Neuronal stem cell (in vitro differentiated cells): Measurements from ENCODE around the gene LRRC59.

Experiments
- DNase-seq: peaks from one replicate; pipeline ENCODE4 v3.0.0-alpha.2; 2013; ENCODE audit warnings: low spot score
- H2AFZ ChIP-seq: one replicate; pipeline ENCODE4 v1.6.1; 2013; ENCODE audit warnings: mild to moderate bottlenecking, low read length, inconsistent platforms
- H2AK5ac ChIP-seq: 2 replicates; pipeline ENCODE4 v1.6.1; 2013; ENCODE audit warnings: low read depth, mild to moderate bottlenecking, inconsistent platforms, low read length, moderate library complexity, mixed read lengths
- H2BK120ac ChIP-seq: 2 replicates; pipeline ENCODE4 v1.6.1; 2013; ENCODE audit warnings: low read depth, mild to moderate bottlenecking, inconsistent platforms, low read length, moderate library complexity, mixed read lengths
- H2BK12ac ChIP-seq: one replicate; pipeline ENCODE4 v1.6.1; 2013; ENCODE audit warnings: low read length, inconsistent platforms
- H2BK15ac ChIP-seq: 2 replicates; pipeline ENCODE4 v1.6.1; 2013; ENCODE audit warnings: mild to moderate bottlenecking, low read length, inconsistent platforms, mixed read lengths
- H2BK5ac ChIP-seq: one replicate; pipeline ENCODE4 v1.6.1; 2013; ENCODE audit warnings: inconsistent platforms, mild to moderate bottlenecking, low read length, moderate library complexity
- H3K14ac ChIP-seq: one replicate; pipeline ENCODE4 v1.6.1; 2013; ENCODE audit warnings: low read length, inconsistent platforms
- H3K18ac ChIP-seq: 2 replicates; pipeline ENCODE4 v1.6.1; 2013; ENCODE audit warnings: low read length, inconsistent platforms
- H3K23ac ChIP-seq: 2 replicates; pipeline ENCODE4 v1.6.1; 2013; ENCODE audit warnings: low read depth, mild to moderate bottlenecking, mixed read lengths, low read length, inconsistent platforms; ENCODE audit not compliant: poor library complexity
- H3K27ac ChIP-seq: replicated peaks from 3 replicates; pipeline ENCODE4 v1.5.1; 2013; ENCODE audit warnings: low read length, inconsistent platforms
- H3K27me3 ChIP-seq, 3 experiments: 2 replicates each; pipeline ENCODE4 v1.6.1; 2013; ENCODE audit warnings: low read length in 3 of 3, mild to moderate bottlenecking in 2 of 3, inconsistent platforms in 1 of 3, low read depth in 1 of 3, mixed read lengths in 1 of 3, moderate library complexity in 1 of 3; ENCODE audit not compliant: control insufficient read depth in 3 of 3, insufficient read depth in 3 of 3
- H3K36me3 ChIP-seq, 2 donors: replicated peaks in 1 of 2; 2 replicates each; pipeline ENCODE4 v1.6.1; 2013; ENCODE audit warnings: low read length in 2 of 2; ENCODE audit not compliant: control insufficient read depth in 2 of 2, insufficient read depth in 2 of 2
- H3K4ac ChIP-seq: 2 replicates; pipeline ENCODE4 v1.6.1; 2013; ENCODE audit warnings: inconsistent platforms, mild to moderate bottlenecking, low read length, moderate library complexity
- H3K4me1 ChIP-seq, 2 donors: 1 replicate in 1 of 2; 2 replicates in 1 of 2; pipeline ENCODE4 v1.6.1; 2013; ENCODE audit warnings: low read length in 2 of 2, low read depth in 1 of 2; ENCODE audit not compliant: control insufficient read depth in 2 of 2, insufficient read depth in 1 of 2
- H3K4me2 ChIP-seq: one replicate; pipeline ENCODE4 v1.6.1; 2013; ENCODE audit warnings: mild to moderate bottlenecking, low read length, inconsistent platforms; ENCODE audit not compliant: insufficient read depth, poor library complexity, severe bottlenecking
- H3K4me3 ChIP-seq, 2 donors: 2 replicates each; pipeline ENCODE4 v1.5.1; 2013; ENCODE audit warnings: low read length in 2 of 2, mild to moderate bottlenecking in 2 of 2, inconsistent platforms in 1 of 2, moderate library complexity in 1 of 2
- H3K79me1 ChIP-seq: one replicate; pipeline ENCODE4 v1.6.1; 2013; ENCODE audit warnings: low read depth, mild to moderate bottlenecking, inconsistent platforms, low read length, moderate library complexity
- H3K9ac ChIP-seq: one replicate; pipeline ENCODE4 v1.6.1; 2013; ENCODE audit warnings: mild to moderate bottlenecking, low read depth, low read length, inconsistent platforms; ENCODE audit not compliant: poor library complexity
- H3K9me3 ChIP-seq, 2 donors: replicated peaks in 1 of 2; 2 replicates each; pipeline versions ENCODE3 to v1.6.1; 2013; ENCODE audit warnings: low read length in 2 of 2, mild to moderate bottlenecking in 2 of 2, inconsistent platforms in 1 of 2, low read depth in 1 of 2, mixed read lengths in 1 of 2, moderate library complexity in 1 of 2; ENCODE audit not compliant: control insufficient read depth in 2 of 2, insufficient read depth in 1 of 2
- H4K8ac ChIP-seq: one replicate; pipeline ENCODE4 v1.6.1; 2013; ENCODE audit warnings: low read depth, mild to moderate bottlenecking, inconsistent platforms, low read length, moderate library complexity
- H4K91ac ChIP-seq: one replicate; pipeline ENCODE4 v1.6.1; 2013; ENCODE audit warnings: low read length, low read depth, mild to moderate bottlenecking, inconsistent platforms; ENCODE audit not compliant: poor library complexity
- WGBS, 2 donors: extraction: QIAGEN DNeasy Blood & Tissue Kit; methylation state at CpG; one replicate each; pipeline ENCODE4 v1.1.7; 2013; ENCODE audit warnings: missing lambda C conversion rate in 2 of 2, mixed read lengths in 1 of 2; ENCODE audit not compliant: insufficient read length in 2 of 2, insufficient replicate concordance in 1 of 2; ENCODE audit errors: extremely low coverage in 2 of 2; 5-methylcytosine and 5-hydroxymethylcytosine counted together

LRRC59 gene

GRCh38 chr17:50423553-50424159 lies 26.3 kb upstream of the LRRC59 start:
- no CpG with 5 or more reads among the region's 6 CpGs for WGBS, 2 donors
- DNase-seq, result no peak

GRCh38 chr17:50422738-50423137 lies 25.4 kb upstream of the LRRC59 start:
- Histone ChIP-seq H2AK5ac (no peak overlapping the region), H3K4me3 (no peak overlapping the region), H2BK5ac (no peak overlapping the region), H3K27me3 (peaks cover 0 to 16% (median 3%) of the 10 kb centered on the region in 3 experiments), H3K79me1 (no peaks in the 10 kb centered on the region), H2BK120ac (no peak overlapping the region), H2BK15ac (no peak overlapping the region), H2AFZ (no peak overlapping the region), H3K18ac (no peak overlapping the region), H3K36me3 (no peaks in the 10 kb centered on the region), H3K27ac (no peak overlapping the region), H3K9ac (no peak overlapping the region), H4K91ac (no peak overlapping the region), H3K9me3 (no peaks in the 10 kb centered on the region), H3K14ac (no peak overlapping the region), H4K8ac (no peak overlapping the region), H3K4me1 (peaks cover 10 to 14% of the 10 kb centered on the region in 2 donors), H2BK12ac (no peak overlapping the region), H3K23ac (no peak overlapping the region), H3K4me2 (no peak overlapping the region), H3K4ac (no peak overlapping the region)
- DNase-seq, result no peak
- no CpG with 5 or more reads among the region's 2 CpGs for WGBS, 2 donors

More at GRCh38 chr17:50423553-50424159, 26.3 kb upstream of the LRRC59 start:
- Histone ChIP-seq H3K23ac (no peak overlapping the region), H3K4me2 (no peak overlapping the region), H4K8ac (no peak overlapping the region), H3K4me1 (peaks cover 10 to 14% of the 10 kb centered on the region in 2 donors), H3K18ac (no peak overlapping the region), H2BK12ac (no peak overlapping the region), H2AK5ac (no peak overlapping the region), H3K9me3 (no peaks in the 10 kb centered on the region), H3K14ac (no peak overlapping the region), H2AFZ (no peak overlapping the region), H2BK15ac (no peak overlapping the region), H2BK120ac (no peak overlapping the region), H3K9ac (no peak overlapping the region), H3K27me3 (peaks cover 0 to 16% (median 3%) of the 10 kb centered on the region in 3 experiments), H3K4ac (no peak overlapping the region), H3K79me1 (no peaks in the 10 kb centered on the region), H3K27ac (no peak overlapping the region), H3K36me3 (no peaks in the 10 kb centered on the region), H4K91ac (no peak overlapping the region), H2BK5ac (no peak overlapping the region), H3K4me3 (no peak overlapping the region)

GRCh38 chr17:50421308-50422051 lies 24.2 kb upstream of the LRRC59 start:
- Histone ChIP-seq H2BK12ac (no peak overlapping the region), H2BK15ac (no peak overlapping the region), H4K8ac (no peak overlapping the region), H3K27me3 (peaks cover 0 to 16% (median 3%) of the 10 kb centered on the region in 3 experiments), H3K14ac (no peak overlapping the region), H4K91ac (no peak overlapping the region), H2AK5ac (no peak overlapping the region), H3K27ac (no peak overlapping the region), H3K4me1 (peaks cover 5 to 9% of the 10 kb centered on the region in 2 donors), H3K79me1 (no peaks in the 10 kb centered on the region), H3K9me3 (no peaks in the 10 kb centered on the region), H3K9ac (no peak overlapping the region), H2BK120ac (no peak overlapping the region), H3K4ac (no peak overlapping the region), H2AFZ (no peak overlapping the region), H3K4me2 (no peak overlapping the region), H3K18ac (no peak overlapping the region), H3K36me3 (no peaks in the 10 kb centered on the region), H2BK5ac (no peak overlapping the region), H3K23ac (no peak overlapping the region), H3K4me3 (no peak overlapping the region)
- DNase-seq, result no peak
- WGBS, 2 donors, result no CpG with 5 or more reads among the region's 3 CpGs

- no peak overlapping the region for H4K91ac ChIP-seq
- no peak overlapping the region for H2AK5ac ChIP-seq
- no peak overlapping the region for H3K23ac ChIP-seq
- H3K4me2 ChIP-seq, result no peak overlapping the region
- no peak overlapping the region for H2AFZ ChIP-seq
- H3K9me3 ChIP-seq, result no peaks in the 10 kb centered on the region
- H4K8ac ChIP-seq, result no peak overlapping the region
- no CpG with 5 or more reads among the region's 6 CpGs for WGBS, 2 donors
- peaks cover 0 to 16% (median 3%) of the 10 kb centered on the region in 3 experiments for H3K27me3 ChIP-seq
- H3K79me1 ChIP-seq, result no peaks in the 10 kb centered on the region
- DNase-seq, result no peak
- H3K18ac ChIP-seq, result no peak overlapping the region
- H2BK15ac ChIP-seq, result no peak overlapping the region
- no peak overlapping the region for H3K14ac ChIP-seq
- H2BK120ac ChIP-seq, result no peak overlapping the region
- no peak overlapping the region for H3K4me3 ChIP-seq
- no peak overlapping the region for H2BK12ac ChIP-seq
- no peaks in the 10 kb centered on the region for H3K36me3 ChIP-seq
- peaks cover 3 to 5% of the 10 kb centered on the region in 2 donors for H3K4me1 ChIP-seq
- no peak overlapping the region for H2BK5ac ChIP-seq
- no peak overlapping the region for H3K9ac ChIP-seq
- H3K27ac ChIP-seq, result no peak overlapping the region
- no peak overlapping the region for H3K4ac ChIP-seq
These were observed 23.2 kb upstream of the LRRC59 start for GRCh38 chr17:50420419-50421112.
